ENCODE data around the gene PELI2.
A peak's percentile ranks its signal among the peaks of the same experiment; 100 is the strongest.
"Not testable (repeated sequence)": the region's sequence is repeated elsewhere in the genome, so short reads cannot be mapped to it uniquely, and the experiment has no call there.

PELI2 gene

GRCh38 chr14:56145181-56145769 lies 27.1 kb downstream of the PELI2 start:
- no peak for FAIRE-seq

DNA sequence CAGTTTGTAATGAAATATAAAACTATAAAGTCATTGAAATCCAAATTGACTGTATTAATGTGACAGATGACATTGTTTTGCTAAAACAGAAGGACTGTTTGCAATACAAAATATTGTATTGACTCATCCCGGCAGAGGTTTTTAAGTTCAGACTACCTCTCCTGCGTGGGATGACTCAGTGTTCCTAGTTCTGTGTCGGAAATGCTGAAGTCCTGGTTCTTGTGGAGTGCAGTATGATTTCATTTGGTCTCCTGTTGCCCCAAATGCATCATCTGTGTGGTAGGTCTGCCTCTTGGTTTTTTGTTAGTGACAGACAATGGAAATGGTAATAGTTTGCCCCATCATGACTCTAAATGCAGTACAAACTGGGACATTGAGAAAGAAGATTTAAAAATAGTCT lies 27.8 kb downstream of the PELI2 start:
- peak; percentile 23 for FAIRE-seq

GRCh38 chr14:56147449-56147848 lies 29.2 kb downstream of the PELI2 start:
- FAIRE-seq = no peak

- FAIRE-seq = no peak
Measured at GRCh38 chr14:56147986-56148901, 30.0 kb downstream of the PELI2 start.

DNA sequence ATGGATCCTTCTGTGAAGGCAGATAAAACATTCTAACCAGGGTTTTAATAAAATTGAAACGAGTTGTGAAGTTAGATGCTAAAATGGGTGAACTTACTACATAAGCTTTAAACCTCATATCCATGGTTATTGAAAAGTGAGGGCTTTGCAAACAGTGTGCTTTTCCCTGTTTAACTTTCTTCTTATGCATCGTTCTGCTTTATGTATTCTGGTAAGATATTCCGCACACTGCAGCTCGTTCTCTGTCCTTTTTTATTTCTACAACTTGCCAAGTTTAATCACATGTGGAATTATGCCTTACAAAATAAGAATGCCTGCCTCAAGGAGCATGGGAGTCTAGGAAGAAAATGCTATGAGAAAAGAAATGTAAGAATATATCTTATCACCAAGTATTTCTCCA lies 30.9 kb downstream of the PELI2 start:
- FAIRE-seq = no peak

DNA sequence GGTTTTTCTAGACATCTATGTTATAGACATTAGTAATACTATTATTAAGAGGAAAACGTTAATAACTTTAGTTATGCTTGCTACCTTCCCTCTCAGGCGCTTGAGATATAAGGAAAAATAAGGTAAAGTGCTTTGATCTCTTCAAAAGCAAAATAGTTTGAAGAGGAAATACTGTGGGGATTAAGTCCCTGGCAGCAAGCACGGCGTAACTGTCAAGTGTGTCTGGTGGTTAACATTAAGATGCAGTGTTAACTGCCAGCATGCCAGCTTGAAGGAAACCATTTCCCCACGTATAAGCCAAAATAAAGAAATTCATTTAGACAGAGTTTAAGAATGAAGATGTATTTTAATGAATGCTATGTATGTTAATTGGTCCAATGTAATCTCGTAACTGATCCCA lies 31.8 kb downstream of the PELI2 start:
- no peak for FAIRE-seq

DNA sequence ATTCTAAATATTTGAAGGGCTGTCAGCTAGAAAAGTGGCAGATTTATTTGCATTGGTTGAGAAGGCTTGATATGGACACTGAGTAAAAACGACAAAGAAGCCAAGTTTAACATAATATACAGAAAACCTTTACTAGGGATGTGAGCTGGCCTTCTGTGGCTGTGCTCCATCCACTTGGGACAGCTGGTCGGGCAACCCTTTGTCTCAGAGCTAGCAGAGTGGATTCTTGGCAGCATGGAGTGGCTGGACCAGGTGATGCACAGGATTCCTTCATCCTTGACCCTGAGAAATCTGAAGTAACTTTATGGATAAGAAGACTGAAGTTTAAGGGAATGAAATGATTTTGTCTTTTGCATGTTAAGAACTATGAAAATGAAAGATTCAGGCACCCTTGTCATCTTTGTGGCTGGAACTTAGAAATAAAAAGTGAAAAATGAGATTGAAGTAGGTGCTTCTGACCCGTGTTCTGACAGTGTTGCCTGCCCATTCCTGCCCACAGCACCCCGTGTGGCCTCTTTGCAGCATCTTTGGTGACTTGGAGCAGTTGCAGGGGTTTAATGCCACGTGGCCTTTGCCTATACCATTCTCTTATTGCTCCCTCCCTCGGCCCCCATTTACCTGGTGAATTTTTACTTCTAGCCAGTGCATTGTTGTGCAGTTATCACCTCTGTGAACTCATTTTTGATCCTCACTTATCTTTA lies 32.6 kb downstream of the PELI2 start:
- no peak for FAIRE-seq

- FAIRE-seq = no peak
Measured at GRCh38 chr14:56152221-56152620, 34.0 kb downstream of the PELI2 start.

DNA sequence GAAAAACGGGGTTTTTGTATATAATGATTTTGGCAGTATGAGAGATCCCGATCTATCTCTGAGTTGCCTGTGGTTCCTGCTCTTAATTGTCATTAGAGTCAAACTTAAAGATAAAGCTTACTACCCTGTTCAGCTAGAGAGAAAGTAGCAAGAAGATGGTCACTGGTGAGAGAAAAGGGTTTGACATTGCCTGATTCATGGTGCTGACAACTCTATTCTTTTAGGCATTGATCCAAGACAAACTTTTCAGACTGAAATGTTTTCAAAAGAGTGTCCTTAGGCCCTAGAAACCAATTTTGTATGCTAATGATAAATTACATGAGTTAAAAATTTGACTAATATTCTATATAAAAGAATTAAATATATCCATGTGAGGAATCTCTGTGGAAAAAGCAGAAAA lies 35.1 kb downstream of the PELI2 start:
- FAIRE-seq = no peak

DNA sequence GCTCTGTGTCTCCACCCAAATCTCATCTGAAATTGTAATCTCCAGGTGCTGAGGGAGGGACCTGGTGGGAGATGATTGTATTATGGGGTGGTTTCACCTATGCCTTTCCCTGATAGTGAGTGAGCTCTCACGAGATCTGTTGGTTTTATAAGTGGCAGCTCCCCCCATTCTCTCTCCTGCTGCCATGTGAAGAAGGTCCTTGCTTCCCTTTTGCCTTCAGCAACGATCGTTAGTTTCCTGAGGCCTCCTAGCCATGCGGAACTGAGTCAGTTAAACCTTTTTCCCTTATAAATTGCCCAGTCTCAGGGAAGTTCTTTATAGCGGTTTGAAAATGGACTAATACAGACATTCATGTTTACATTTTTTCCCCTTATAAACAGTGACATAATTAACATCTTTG lies 36.1 kb downstream of the PELI2 start:
- no peak for FAIRE-seq

GRCh38 chr14:56156096-56156495 lies 37.9 kb downstream of the PELI2 start:
- FAIRE-seq = no peak

DNA sequence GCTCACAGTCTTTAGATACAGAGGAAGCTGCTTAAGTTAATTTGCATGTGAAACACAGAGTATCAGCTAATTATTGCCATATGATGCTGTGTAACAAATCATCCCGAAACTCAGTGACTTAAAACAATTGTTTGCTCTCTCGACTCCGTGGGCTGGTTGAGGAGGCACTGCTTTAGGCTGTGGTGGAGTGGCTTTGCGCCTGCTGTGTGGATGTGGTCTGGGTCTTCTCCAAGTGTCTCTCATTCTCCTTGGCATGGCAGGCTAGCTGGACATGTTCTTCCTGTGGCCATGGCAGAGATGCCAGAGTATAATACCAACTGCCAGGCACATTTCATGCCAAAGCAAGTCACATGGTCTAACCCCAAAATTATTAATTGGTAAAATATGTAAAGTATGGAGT lies 40.9 kb downstream of the PELI2 start:
- no peak for FAIRE-seq

DNA sequence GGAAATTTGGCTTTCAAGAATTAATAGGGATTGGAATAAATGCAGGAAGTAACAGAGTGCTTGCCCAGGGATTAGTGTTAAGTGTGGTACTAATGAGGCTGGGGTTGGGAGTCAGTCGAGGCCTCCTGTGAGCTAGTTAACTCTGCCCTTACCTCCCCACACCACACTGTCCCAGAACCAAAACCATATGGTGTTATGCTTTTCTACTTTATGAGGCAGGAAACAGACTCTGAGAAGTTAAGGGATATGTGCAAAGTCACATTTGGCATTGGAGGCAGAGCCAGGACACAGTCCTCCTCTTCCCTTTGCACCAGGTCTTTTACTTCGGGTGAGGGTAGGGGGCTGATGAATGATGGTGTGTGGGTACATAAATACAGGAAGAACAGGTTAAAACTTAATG lies 41.9 kb downstream of the PELI2 start:
- FAIRE-seq = no peak

GRCh38 chr14:56161658-56162057 lies 43.4 kb downstream of the PELI2 start:
- no peak for FAIRE-seq

GRCh38 chr14:56162476-56162875 lies 44.3 kb downstream of the PELI2 start:
- FAIRE-seq = no peak

DNA sequence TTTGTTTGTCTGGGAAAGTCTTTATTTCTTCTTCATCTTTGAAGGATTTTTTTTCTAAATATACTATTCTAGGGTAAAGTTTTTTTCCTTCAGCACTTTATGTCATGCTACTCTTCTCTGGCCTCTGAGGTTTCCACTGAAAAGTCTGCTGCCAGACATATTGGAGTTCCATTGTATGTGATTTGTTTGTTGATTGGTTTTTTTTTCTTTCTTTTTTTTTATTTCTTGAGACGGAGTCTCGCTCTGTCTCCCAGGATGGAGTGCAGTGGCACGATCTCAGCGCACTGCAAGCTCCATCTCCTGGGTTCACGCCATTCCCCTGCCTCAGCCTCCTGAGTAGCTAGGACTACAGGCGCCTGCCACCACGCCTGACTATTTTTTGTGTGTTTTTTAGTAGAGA lies 48.4 kb downstream of the PELI2 start:
- FAIRE-seq = not testable (repeated sequence)

GRCh38 chr14:56168007-56168616 lies 49.9 kb downstream of the PELI2 start:
- no peak for FAIRE-seq

DNA sequence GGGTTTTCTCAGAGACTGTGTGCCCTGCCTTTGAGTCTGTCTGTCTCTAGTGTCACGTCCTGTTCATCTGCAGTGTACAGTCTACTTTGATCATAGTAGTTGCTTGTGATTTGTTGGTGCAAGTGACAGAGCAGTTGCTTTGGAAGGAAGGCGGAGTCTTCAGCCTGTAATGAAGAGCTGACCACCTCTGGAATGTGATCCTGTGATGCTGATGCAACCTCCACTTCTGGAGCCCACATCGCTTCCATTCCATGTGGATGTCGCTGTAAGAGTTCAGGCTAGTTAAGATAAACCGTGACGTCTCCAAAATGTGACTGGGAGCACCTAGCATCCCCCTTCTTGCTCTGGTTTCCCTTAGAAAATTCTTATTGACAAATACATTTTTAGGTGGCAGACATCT lies 51.8 kb downstream of the PELI2 start:
- no peak for FAIRE-seq

DNA sequence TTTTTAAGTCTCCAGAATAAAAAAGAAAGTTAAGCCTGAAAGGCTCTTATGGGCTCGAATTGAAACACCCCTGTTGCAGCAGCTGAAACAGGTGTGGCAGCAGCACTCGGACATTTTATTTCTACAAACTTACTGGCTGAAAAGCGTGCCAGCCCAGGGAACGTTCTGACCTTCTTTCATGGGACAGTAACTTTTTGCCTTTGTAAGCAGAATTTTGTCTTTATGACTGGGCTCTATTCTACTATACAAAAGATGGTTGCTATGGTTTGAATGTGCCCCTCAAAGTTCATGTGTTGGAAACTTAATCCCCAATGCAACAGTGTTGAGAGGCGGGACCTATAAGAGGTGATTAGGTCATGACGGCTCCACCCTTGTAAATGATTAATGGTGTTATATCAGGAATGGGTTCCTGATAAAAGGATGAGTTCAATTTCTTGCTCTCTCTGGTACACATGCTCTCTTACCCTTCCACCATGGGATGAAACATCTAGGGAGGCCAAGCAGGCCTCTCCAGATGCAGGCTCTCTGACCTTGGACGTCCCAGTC lies 52.7 kb downstream of the PELI2 start:
- no peak for FAIRE-seq

DNA sequence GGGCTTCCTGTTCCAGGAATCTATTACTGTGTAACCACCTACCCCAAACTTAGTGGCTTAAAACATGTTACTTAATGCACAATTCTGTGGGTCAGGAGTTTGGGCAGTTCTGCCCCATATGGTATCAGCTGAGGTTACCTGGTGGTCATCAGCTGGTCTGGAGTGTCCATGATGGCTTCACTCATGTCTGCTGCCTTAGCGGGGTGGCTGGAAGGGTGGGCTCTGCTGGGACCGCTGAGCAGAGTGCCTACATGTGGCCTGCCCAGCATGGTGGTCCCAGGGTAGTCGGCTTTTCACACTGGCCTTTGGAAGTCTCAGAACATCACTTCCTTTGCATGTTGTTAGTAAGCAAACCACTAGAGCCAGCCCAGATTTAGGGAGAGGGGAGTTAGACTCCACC lies 53.9 kb downstream of the PELI2 start:
- FAIRE-seq = no peak

DNA sequence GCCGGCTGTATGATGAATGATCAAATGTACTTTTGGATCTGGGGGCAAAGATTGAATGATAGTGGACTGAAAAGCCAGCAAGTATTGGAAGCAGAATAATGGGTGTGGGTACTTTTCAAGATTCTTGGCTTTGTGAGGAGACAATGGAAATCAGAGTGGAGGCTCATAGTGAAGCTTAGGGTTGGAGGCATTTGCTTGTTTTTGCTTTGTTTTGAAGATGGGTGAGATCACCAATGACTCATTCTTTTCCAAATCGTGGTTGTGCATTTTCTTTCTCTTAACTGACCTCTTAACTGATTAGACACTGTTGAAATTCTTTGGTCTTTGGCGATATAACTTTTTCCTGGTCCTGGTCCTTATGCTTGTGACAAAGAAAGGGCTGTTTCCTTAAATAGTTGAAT lies 54.4 kb downstream of the PELI2 start:
- FAIRE-seq = no peak

DNA sequence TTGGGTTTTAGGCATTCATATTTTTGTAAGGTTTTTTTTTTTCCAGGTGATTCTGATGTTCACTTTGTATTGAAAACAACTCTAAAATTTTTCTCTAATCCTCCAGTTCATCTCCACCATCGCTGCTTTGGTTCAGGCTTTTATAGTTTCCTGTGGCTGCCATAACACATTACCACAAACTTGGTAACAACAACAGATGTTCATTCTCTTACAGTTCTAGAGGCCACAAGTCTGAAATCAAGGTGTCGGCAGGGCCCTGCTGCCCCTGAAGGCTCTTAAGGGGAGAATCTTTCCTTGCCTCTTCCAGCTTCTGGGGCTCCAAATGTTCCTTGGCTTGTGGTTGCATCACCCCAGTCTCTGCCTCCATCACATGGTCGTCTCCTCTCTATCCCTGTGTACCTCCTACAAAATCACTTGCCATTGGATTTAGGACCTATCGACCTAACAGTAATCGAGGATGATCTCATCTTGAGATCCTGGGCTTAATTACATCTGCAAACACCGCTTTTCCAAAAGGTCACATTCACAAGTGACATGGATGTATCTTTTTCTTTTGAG lies 55.2 kb downstream of the PELI2 start:
- no peak for FAIRE-seq

DNA sequence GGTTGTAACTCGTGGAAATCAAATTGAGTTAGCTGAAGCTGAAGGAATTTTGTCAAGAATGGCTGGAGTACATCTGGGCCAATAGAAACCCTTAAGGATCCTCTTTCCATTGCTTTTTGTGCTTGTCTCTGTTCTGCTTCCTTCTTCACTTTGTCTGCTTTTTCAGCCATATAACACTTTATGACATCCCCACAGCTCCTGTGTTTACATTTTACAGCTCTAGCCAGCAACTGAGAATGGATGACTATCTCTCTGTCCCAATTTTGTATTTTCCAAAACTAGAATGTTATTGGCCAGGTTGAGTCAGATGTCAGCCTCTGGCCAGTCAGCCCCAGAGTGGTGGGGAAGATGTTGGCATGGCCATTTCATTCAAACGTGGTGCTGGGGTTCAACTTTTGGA lies 57.6 kb downstream of the PELI2 start:
- FAIRE-seq = no peak

All from endometrium (tissue), 2 donors.